Mesothelial cell of epicardium (in vitro differentiated cells): ENCODE results near the gene ATF7IP2. TPM values are rescaled to one million over a fixed set of nuclear protein-coding genes. Genes with fewer than 3 reads are reported as not detected.
"Not testable (repeated sequence)": the region's sequence is repeated elsewhere in the genome, so short reads cannot be mapped to it uniquely, and the experiment has no call there.

Experiments
- DNase-seq, 2 experiments: peaks; one replicate each; pipeline ENCODE4 v3.0.0; 2021; ENCODE audit warnings: low spot score in 2 of 2; ENCODE audit not compliant: unreplicated experiment in 2 of 2
- H3K27ac Mint-ChIP-seq: 2 replicates; pipeline ENCODE4 v1.8.0; 2021; ENCODE audit warnings: mixed read lengths
- H3K27me3 Mint-ChIP-seq: 2 replicates; pipeline ENCODE4 v1.8.0; 2021; ENCODE audit warnings: low read depth, mixed read lengths
- H3K36me3 Mint-ChIP-seq: 2 replicates; pipeline ENCODE4 v1.8.0; 2021; ENCODE audit warnings: mixed read lengths
- H3K4me1 Mint-ChIP-seq: 2 replicates; pipeline ENCODE4 v1.8.0; 2021; ENCODE audit warnings: mixed read lengths
- H3K4me3 Mint-ChIP-seq: 2 replicates; pipeline ENCODE4 v1.8.0; 2021; ENCODE audit warnings: mild to moderate bottlenecking, moderate library complexity, mixed read lengths
- H3K9me3 Mint-ChIP-seq: 2 replicates; pipeline ENCODE4 v1.8.0; 2021; ENCODE audit warnings: mixed read lengths
- CTCF ChIP-seq: fragments of 200-600 bp; sonication (generic); IDR thresholded peaks from one replicate; pipeline ENCODE4 v1.5.0; 2021; ENCODE audit warnings: antibody characterized with exemption; ENCODE audit not compliant: unreplicated experiment
- total RNA-seq: library from RNA; stranded (reverse); gene quantifications from 3 replicates; pipeline ENCODE4 v1.2.1, GENCODE V29; 2021

The ATF7IP2 gene
- 50.5 to 50.9 TPM (median 50.6 TPM) in 3 replicates for total RNA-seq

GRCh38 chr16:10385725-10386516 is at the start of gene ATF7IP2:
ATF7IP2 (plus strand) TSS chr16:10386061; CDS start chr16:10430621, 44,560 bp downstream.
- peaks cover 7% of the 10 kb centered on the region for H3K9me3 Mint-ChIP-seq
- H3K4me1 Mint-ChIP-seq: peaks cover 25% of the 10 kb centered on the region
- peak within 1 kb of the TSS; percentile 98 for H3K27ac Mint-ChIP-seq
- H3K36me3 Mint-ChIP-seq: peaks cover 23% of the 10 kb centered on the region
- TF ChIP-seq CTCF: no peak
- H3K27me3 Mint-ChIP-seq: no peaks in the 10 kb centered on the region
- peak; percentile 76 to 84 for DNase-seq
- peak within 1 kb of the TSS; percentile 94 for H3K4me3 Mint-ChIP-seq

DNA sequence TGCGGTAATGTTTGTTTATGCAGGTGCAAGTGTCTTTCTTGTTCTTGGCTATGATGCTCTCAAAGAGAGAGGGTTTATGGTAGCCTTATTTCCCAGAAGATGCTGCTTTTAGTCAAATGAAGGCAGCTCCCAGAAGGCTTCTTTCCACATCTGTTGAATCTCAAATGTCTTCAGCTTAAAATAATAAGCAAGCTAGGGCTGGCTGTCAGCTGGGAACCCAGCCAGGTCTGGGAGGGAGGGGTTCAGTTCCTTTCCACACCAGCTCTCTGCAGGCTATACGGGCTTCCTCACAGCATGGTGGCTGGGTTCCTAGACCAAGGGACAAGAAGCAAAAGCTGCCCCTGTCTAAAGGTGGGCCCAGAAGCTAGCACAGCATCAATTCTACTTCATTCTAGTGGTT is 47.4 kb upstream of the ATF7IP2 start:
- Mint-ChIP-seq H3K4me3 (no peak overlapping the region), H3K27me3 (no peaks in the 10 kb centered on the region), H3K4me1 (peaks cover 11% of the 10 kb centered on the region), H3K36me3 (peaks cover 18% of the 10 kb centered on the region), H3K9me3 (peaks cover 30% of the 10 kb centered on the region), H3K27ac (no peak overlapping the region)
- TF ChIP-seq CTCF: no peak
- DNase-seq: no peak

DNA sequence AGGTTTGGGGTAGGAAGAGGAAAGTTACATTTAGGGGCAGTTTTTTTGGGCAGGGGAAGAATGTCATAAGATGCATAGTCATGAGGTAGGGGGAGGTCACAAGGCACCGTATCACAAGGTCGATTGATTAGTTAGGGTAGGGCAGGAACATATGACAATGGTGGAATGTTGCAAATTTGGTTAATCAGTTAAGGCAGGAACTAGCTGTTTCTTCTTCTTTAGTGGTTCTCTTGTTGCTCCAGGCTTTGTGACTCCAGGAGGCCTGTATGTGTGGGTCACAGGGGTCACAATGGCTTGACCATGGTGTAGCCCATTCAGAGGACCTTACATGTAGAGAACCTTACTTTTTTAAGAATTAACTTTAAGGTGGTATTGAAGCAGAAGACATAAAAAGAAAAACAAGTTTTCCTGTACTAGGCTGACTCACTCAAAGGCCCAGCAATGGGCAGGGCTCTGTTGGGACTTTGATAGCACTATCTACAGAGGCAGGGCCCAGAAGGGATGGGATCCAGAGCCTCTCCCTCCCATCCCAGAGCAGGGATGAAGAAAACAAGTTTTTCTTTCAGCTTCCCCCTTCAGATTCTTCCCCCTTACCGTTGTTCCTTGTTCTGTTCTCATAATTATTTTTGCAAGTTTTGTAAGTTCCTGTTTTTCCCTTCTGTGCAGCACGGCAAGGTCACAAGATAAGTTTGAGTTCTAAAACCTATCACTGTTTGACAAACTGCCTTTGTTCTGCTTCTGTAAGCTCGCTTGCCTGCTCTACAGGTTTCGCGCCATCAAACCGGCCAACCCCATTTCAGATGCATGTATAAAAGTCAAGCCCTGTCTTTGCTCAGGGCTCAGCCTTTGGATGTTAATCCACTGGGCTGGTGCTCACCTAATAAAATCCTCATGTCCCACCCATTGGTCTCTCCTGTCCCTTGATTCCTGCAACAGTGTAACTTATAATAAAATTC is 45.8 kb upstream of the ATF7IP2 start:
- Mint-ChIP-seq H3K9me3 (peaks cover 38% of the 10 kb centered on the region), H3K4me1 (peaks cover 4% of the 10 kb centered on the region), H3K27me3 (no peaks in the 10 kb centered on the region), H3K27ac (no peak overlapping the region), H3K4me3 (no peak overlapping the region), H3K36me3 (peaks cover 18% of the 10 kb centered on the region)
- no peak for TF ChIP-seq CTCF
- DNase-seq: no peak

DNA sequence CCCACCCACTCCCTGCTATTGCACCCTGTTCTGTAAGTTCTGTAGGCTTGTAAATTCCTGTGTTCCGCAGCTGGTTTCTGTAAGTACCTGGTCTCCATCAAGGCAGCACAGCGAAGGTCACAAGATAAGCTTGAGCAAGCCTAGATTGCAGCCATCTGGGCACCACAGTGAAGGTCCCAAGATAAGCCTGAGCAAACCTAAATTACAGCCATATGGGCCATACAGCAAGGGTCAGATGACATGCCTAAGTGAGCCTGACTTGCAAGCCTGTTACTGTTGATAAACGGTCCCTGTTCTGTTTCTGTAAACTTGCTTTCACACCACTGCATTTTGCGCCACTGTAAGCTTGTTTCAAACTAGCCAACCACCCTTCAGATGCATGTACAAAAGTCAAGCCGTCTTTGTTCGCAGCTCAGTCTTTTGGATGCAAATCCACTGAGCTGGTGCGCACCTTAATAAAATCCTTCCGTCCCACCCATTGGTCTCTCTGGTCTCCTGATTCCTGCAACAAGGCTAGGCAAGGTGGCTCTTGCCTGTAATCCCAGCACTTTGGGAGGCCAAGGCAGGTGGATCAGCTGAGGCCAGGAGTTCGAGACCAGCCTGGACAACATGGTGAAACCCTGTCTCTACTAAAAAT is 42.6 kb upstream of the ATF7IP2 start:
- TF ChIP-seq CTCF: no peak
- no peaks in the 10 kb centered on the region for H3K27me3 Mint-ChIP-seq
- DNase-seq: no peak

DNA sequence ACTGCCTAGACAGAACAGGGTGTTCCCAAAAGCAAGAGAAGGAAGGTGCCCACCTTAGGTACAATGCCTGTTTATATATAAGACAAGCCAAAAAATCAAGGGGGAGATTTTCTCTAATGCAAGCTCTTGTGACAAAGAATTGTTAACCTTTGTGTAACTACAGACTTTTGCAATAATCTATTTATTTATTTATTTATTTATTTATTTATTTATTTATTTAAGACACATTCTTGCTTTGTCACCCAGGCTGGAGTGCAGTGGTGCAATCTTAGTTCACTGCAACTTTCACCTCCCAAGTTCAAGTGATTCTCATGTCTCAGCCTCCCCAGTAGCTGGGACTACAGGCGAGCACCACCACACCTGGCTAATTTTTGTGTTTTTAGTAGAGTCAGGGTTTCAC is 41.2 kb upstream of the ATF7IP2 start:
- DNase-seq, H3K4me3 Mint-ChIP-seq, H3K27me3 Mint-ChIP-seq, H3K4me1 Mint-ChIP-seq, H3K27ac Mint-ChIP-seq: not testable (repeated sequence)
- Mint-ChIP-seq H3K36me3 (peaks cover 15% of the 10 kb centered on the region), H3K9me3 (peaks cover 42% of the 10 kb centered on the region)

More for the DNA sequence above, 42.6 kb upstream of the ATF7IP2 start:
- peaks cover 18% of the 10 kb centered on the region for H3K36me3 Mint-ChIP-seq
- peaks cover 49% of the 10 kb centered on the region for H3K9me3 Mint-ChIP-seq
- H3K4me3 Mint-ChIP-seq: no peak overlapping the region
- H3K27ac Mint-ChIP-seq: no peak overlapping the region
- peaks cover 2% of the 10 kb centered on the region for H3K4me1 Mint-ChIP-seq
